Natural killer cell (primary cell): Measurements from ENCODE around the gene KCNT1. TPM values are rescaled to one million over a fixed set of nuclear protein-coding genes. Genes with fewer than 3 reads are reported as not detected.

ENCODE experiments used
- ATAC-seq, 3 donors: fragments of 150-1000 bp in 2 of 3; fragments of 200-7000 bp in 1 of 3; cut with Tn5 transposase; 1 replicate in 1 of 3; 2 replicates in 2 of 3; pipeline ENCODE4 v1.10.0; 2021; ENCODE audit warnings: mild to moderate bottlenecking in 2 of 3, moderate library complexity in 2 of 3
- DNase-seq, 2 donors: peaks; one replicate each; pipeline versions ENCODE4 v3.0.0 to v3.0.0-alpha.2; 2013 to 2021; ENCODE audit warnings: mixed read lengths in 1 of 2
- H3K27ac ChIP-seq: one replicate; pipeline ENCODE4 v1.5.1; 2013; ENCODE audit warnings: mild to moderate bottlenecking, low read length
- H3K27me3 ChIP-seq: one replicate; pipeline ENCODE4 v1.6.1; 2013; ENCODE audit warnings: low read length; ENCODE audit not compliant: control insufficient read depth, insufficient read depth
- H3K36me3 ChIP-seq: one replicate; pipeline ENCODE4 v1.6.1; 2013; ENCODE audit warnings: low read length; ENCODE audit not compliant: control insufficient read depth, insufficient read depth
- H3K4me1 ChIP-seq: one replicate; pipeline ENCODE4 v1.6.1; 2013; ENCODE audit warnings: low read length; ENCODE audit not compliant: control insufficient read depth, insufficient read depth
- H3K4me3 ChIP-seq: one replicate; pipeline ENCODE4 v1.5.1; 2013; ENCODE audit warnings: low read length
- H3K9me3 ChIP-seq: one replicate; pipeline ENCODE4 v1.6.1; 2013; ENCODE audit warnings: low read length; ENCODE audit not compliant: control insufficient read depth, insufficient read depth
- H3K27ac Mint-ChIP-seq, 2 donors: one replicate each; pipeline ENCODE4 v1.8.0; 2022; ENCODE audit warnings: mild to moderate bottlenecking in 2 of 2, mixed read lengths in 2 of 2, moderate library complexity in 1 of 2
- H3K27me3 Mint-ChIP-seq, 2 donors: one replicate each; pipeline ENCODE4 v1.8.0; 2022; ENCODE audit warnings: low read depth in 2 of 2, mixed read lengths in 2 of 2
- H3K36me3 Mint-ChIP-seq: one replicate; pipeline ENCODE4 v1.8.0; 2022; ENCODE audit warnings: mixed read lengths
- H3K4me1 Mint-ChIP-seq, 2 donors: one replicate each; pipeline ENCODE4 v1.8.0; 2022; ENCODE audit warnings: mixed read lengths in 2 of 2
- H3K4me3 Mint-ChIP-seq: one replicate; pipeline ENCODE4 v1.8.0; 2022; ENCODE audit warnings: mild to moderate bottlenecking, moderate library complexity, mixed read lengths
- H3K9me3 Mint-ChIP-seq, 2 donors: one replicate each; pipeline ENCODE4 v1.8.0; 2022; ENCODE audit warnings: mixed read lengths in 2 of 2
- WGBS: methylation state at CpG from one replicate; pipeline ENCODE4 v1.1.7; 2013; ENCODE audit warnings: missing lambda C conversion rate; ENCODE audit not compliant: insufficient coverage; 5-methylcytosine and 5-hydroxymethylcytosine counted together
- intact Hi-C: fragments of 100-400 bp; cut with micrococcal nuclease; formaldehyde crosslinking; loops from one replicate; pipeline ENCODE4 v1.14.2; 2022
- total RNA-seq, 4 donors: library from RNA; stranded (reverse); fragments of 120-200 nt in 1 of 4; gene quantifications; one replicate each; pipeline versions ENCODE4 v1.2.3 to v1.2.4, GENCODE V29; 2013 to 2022
- TF ChIP-seq, protein P1 (sequence below): fragments of 200-600 bp; IDR thresholded peaks from one replicate; pipeline ENCODE4 v1.8.0; 2022; ENCODE audit warnings: antibody characterized with exemption

The KCNT1 gene
- total RNA-seq = 1 to 10 TPM in 1 of 3 donors, under 1 TPM in 2; 0.52 to 1.2 (median 0.88) TPM
- total RNA-seq (2013) = 0.43 TPM

DNA sequence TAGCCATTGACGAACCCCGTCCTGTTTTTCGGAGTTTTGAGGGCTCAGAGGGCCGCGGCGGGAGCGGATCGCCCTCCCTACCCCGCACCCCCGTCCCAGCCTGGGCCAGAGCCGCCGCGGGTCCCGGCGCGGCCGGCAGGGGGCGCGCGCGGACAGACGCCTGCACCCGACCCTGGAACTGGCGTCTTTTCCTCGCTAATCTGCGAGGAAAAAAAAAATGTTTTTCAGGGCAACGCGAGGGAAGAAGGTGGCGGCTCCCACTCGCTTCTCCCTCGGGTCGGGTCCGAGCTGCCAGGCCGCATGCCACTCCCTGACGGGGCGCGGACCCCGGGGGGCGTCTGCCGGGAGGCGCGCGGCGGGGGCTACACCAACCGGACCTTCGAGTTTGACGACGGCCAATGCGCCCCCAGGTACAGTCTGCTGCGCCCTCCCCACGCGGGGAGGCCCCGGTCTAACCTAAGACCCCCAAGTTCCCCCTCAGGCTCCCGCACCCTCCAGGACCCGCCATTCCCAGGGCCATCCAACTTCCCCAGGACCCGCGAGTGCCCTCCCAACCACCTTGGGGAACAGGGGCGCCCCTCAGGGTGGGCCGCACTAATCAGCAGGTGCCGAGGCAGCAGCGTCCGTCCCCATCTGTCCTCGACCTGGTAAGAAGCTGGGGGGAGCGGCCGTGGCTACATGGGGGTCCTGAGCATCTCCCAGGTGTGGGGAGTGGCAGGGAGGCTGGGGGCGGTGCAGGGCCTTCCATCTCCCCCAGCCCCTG lies at the start of gene KCNT1:
Gene KCNT1 (plus strand): TSS at position 227 of the 763 bp plus-strand sequence. CDS start 74 bp downstream, at position 301.
- no peaks in the 10 kb centered on the region for H3K9me3 Mint-ChIP-seq
- Histone ChIP-seq H3K27ac (no peak within 1 kb of the TSS), H3K9me3 (no peaks in the 10 kb centered on the region), H3K4me1 (peaks cover 17% of the 10 kb centered on the region), H3K4me3 (no peak within 1 kb of the TSS), H3K36me3 (no peaks in the 10 kb centered on the region), H3K27me3 (peaks cover 6% of the 10 kb centered on the region)
- peak; percentile 65 to 71 for DNase-seq
- TF ChIP-seq, protein P1, sequence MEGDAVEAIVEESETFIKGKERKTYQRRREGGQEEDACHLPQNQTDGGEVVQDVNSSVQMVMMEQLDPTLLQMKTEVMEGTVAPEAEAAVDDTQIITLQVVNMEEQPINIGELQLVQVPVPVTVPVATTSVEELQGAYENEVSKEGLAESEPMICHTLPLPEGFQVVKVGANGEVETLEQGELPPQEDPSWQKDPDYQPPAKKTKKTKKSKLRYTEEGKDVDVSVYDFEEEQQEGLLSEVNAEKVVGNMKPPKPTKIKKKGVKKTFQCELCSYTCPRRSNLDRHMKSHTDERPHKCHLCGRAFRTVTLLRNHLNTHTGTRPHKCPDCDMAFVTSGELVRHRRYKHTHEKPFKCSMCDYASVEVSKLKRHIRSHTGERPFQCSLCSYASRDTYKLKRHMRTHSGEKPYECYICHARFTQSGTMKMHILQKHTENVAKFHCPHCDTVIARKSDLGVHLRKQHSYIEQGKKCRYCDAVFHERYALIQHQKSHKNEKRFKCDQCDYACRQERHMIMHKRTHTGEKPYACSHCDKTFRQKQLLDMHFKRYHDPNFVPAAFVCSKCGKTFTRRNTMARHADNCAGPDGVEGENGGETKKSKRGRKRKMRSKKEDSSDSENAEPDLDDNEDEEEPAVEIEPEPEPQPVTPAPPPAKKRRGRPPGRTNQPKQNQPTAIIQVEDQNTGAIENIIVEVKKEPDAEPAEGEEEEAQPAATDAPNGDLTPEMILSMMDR = peak; percentile 92
- peaks cover 0 to 5% of the 10 kb centered on the region in 2 donors for H3K27me3 Mint-ChIP-seq
- no peaks in the 10 kb centered on the region for H3K4me1 Mint-ChIP-seq
- peak; percentile 68 to 85 (median 85) for ATAC-seq
- intact Hi-C loops = no loop called here
- H3K4me3 Mint-ChIP-seq = no peak within 1 kb of the TSS
- 15% methylated on average over 65 of the region's 66 CpGs for WGBS
- H3K36me3 Mint-ChIP-seq = no peaks in the 10 kb centered on the region
- H3K27ac Mint-ChIP-seq = no peak within 1 kb of the TSS

DNA sequence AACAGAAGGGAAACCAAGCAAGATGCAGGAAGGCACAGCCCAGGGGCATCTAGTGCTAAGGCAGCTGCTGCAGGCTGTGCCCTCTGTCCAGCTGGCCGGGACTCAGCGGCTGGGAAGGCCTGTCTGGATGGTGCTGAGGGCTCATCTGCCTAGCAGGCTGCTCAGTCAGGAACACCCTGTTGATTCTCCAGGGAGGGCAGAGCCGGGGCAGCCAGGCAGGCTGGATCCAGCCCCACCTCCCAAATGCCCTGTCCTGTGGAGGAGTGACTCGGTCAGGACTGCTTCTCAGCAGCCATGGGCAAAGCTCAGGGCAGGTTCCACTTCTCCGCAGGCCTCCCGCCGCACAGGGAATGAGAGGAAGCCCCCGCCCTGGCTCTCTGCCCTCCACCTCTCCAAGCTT lies 46.7 kb upstream of the KCNT1 start:
- no peaks in the 10 kb centered on the region for H3K4me1 Mint-ChIP-seq
- WGBS = 87% methylated on average over 8 of the region's 8 CpGs
- intact Hi-C loops = no loop called here
- ATAC-seq = peak in 1 of 3 donors; percentile 8
- Histone ChIP-seq H3K36me3 (no peaks in the 10 kb centered on the region), H3K4me1 (no peaks in the 10 kb centered on the region), H3K27me3 (no peaks in the 10 kb centered on the region), H3K4me3 (no peak overlapping the region), H3K9me3 (no peaks in the 10 kb centered on the region), H3K27ac (no peak overlapping the region)
- peaks cover 0 to 2% of the 10 kb centered on the region in 2 donors for H3K9me3 Mint-ChIP-seq
- no peak for DNase-seq
- TF ChIP-seq, protein P1 = no peak
- H3K27ac Mint-ChIP-seq = no peak overlapping the region
- no peaks in the 10 kb centered on the region for H3K36me3 Mint-ChIP-seq
- no peak overlapping the region for H3K4me3 Mint-ChIP-seq
- peaks cover 0 to 5% of the 10 kb centered on the region in 2 donors for H3K27me3 Mint-ChIP-seq

DNA sequence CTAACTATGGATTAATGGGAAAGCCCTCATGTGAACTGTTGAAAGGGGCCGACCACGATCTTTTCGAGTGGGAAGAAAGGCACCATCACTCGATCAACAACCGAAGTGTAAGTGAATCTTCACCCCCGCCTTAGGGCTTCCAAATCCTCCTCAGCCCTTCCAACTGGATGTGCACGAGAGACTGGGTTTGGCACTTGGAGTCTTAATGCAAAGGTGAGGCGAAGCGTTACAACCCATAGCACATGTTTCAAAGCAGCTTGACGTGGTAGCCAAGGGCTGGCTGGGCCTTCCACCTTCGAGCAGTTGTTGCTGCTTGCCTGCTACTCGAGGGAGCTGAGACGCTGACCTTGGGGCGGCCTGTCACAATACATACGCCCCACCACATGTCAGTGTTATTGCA lies 44.6 kb upstream of the KCNT1 start:
- Histone ChIP-seq H3K4me3 (no peak overlapping the region), H3K36me3 (no peaks in the 10 kb centered on the region), H3K27ac (no peak overlapping the region), H3K9me3 (no peaks in the 10 kb centered on the region), H3K4me1 (no peaks in the 10 kb centered on the region), H3K27me3 (no peaks in the 10 kb centered on the region)
- 83% methylated on average over 15 of the region's 15 CpGs for WGBS
- H3K27me3 Mint-ChIP-seq = peaks cover 0 to 3% of the 10 kb centered on the region in 2 donors
- no peaks in the 10 kb centered on the region for H3K9me3 Mint-ChIP-seq
- H3K4me3 Mint-ChIP-seq = no peak overlapping the region
- ATAC-seq (no peak), DNase-seq (no peak)
- intact Hi-C loops = no loop called here
- H3K27ac Mint-ChIP-seq = no peak overlapping the region
- no peaks in the 10 kb centered on the region for H3K36me3 Mint-ChIP-seq
- H3K4me1 Mint-ChIP-seq = no peaks in the 10 kb centered on the region
- TF ChIP-seq, protein P1 = no peak
